HG03097 (cell line): ENCODE results near the gene PFKP.

Source experiments
- ATAC-seq: cut with Tn5 transposase; IDR thresholded peaks from one replicate; pipeline ENCODE4 v1.9.1; 2021; ENCODE audit not compliant: unreplicated experiment, low FRiP score

The PFKP gene

GRCh38 chr10:3068968-3069737 lies 1.8 kb downstream of the PFKP start:
- ATAC-seq = no peak

- no peak for ATAC-seq
Observed at GRCh38 chr10:3069876-3070275, 2.5 kb downstream of the PFKP start.

GRCh38 chr10:3071405-3072198 lies 4.3 kb downstream of the PFKP start:
- no peak for ATAC-seq

GRCh38 chr10:3072641-3073360 lies 5.5 kb downstream of the PFKP start:
- no peak for ATAC-seq

- no peak for ATAC-seq
Observed at GRCh38 chr10:3074145-3074665, 6.9 kb downstream of the PFKP start.

- no peak for ATAC-seq
Observed at GRCh38 chr10:3074985-3075600, 7.7 kb downstream of the PFKP start.

GRCh38 chr10:3076138-3076537 lies 8.8 kb downstream of the PFKP start:
- no peak for ATAC-seq

- no peak for ATAC-seq
Observed at GRCh38 chr10:3077509-3077908, 10.2 kb downstream of the PFKP start.

- ATAC-seq = no peak
Observed at GRCh38 chr10:3077940-3078630, 10.7 kb downstream of the PFKP start.

- ATAC-seq = no peak
Observed at GRCh38 chr10:3081383-3081981, 14.1 kb downstream of the PFKP start.

- no peak for ATAC-seq
Observed at GRCh38 chr10:3082290-3082689, 14.9 kb downstream of the PFKP start.

GRCh38 chr10:3085785-3086567 lies 18.6 kb downstream of the PFKP start:
- no peak for ATAC-seq

GRCh38 chr10:3090388-3090787 lies 23.0 kb downstream of the PFKP start:
- no peak for ATAC-seq

GRCh38 chr10:3090914-3091787 lies 23.8 kb downstream of the PFKP start:
- no peak for ATAC-seq

GRCh38 chr10:3091921-3092320 lies 24.6 kb downstream of the PFKP start:
- no peak for ATAC-seq

- no peak for ATAC-seq
Observed at GRCh38 chr10:3093996-3094395, 26.6 kb downstream of the PFKP start.

GRCh38 chr10:3094609-3095036 lies 27.3 kb downstream of the PFKP start:
- no peak for ATAC-seq
